ENCODE results near the gene RB1.

GRCh38 chr13:48410199-48410598 lies 106.6 kb downstream of the RB1 start:
- TF ChIP-seq CTCF (IDR thresholded peaks at IDR 0.05): no peak
- peak in 1 of 4 donors; percentile 57 for TF ChIP-seq POLR2A (IDR thresholded peaks at IDR 0.05)

All from esophagus squamous epithelium (tissue), 4 donors.